GM18868 (cell line): ENCODE results near the gene CUL1.

Source experiments
- ATAC-seq: cut with Tn5 transposase; IDR thresholded peaks from one replicate; pipeline ENCODE4 v1.9.1; 2021; ENCODE audit warnings: mild to moderate bottlenecking, moderate library complexity; ENCODE audit not compliant: unreplicated experiment

CUL1 gene

DNA sequence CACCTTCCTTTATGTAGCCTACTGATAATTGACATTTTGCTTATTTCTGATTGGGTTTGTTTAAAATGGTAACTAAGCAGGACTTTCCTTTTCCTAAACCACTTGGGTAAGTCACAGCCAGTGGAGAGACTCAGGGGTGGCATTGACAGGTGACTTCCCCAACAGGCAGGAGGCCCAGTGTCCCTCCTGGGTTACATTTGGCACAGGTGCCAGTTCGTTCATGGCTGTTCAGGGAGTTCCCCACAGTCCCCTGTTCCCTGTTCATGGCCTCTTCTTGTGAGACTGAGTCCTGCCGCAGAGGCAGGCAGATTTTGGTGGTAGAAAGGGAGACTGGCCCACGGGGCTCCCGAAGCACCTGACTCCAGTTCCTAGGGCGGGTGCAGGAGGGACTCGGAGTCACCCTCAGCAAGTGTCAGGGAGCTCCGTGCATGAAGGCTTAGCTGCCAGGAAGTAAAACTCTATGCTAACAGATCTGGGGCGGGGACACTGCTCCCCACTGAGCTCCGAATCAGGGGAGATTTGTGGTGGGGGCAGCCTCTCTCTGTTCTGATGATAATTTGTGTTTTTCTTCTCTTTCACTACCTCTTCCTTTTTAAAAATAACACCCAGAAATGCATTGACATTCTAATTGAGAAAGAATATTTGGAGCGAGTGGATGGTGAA, 101.3 kb downstream of the CUL1 start:
- ATAC-seq = no peak

DNA sequence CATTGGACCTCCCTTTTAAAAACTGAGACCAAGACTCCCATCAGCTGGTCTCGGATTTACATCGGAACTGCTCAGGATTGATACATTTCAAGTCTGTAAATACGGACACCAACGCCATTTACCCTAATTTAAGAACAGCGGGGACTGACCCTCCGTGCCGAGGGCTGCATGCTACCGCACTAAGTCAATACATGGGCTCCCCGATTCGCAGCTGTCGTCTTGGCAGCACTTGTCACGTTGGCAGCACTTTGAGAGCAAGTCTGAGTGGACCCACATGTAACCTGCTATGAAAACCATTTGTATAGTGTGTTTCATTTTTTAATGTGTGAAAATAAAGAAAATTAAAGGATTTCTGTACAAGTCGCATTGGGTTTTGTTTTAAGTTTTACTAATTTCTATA, 102.0 kb downstream of the CUL1 start:
- no peak for ATAC-seq

DNA sequence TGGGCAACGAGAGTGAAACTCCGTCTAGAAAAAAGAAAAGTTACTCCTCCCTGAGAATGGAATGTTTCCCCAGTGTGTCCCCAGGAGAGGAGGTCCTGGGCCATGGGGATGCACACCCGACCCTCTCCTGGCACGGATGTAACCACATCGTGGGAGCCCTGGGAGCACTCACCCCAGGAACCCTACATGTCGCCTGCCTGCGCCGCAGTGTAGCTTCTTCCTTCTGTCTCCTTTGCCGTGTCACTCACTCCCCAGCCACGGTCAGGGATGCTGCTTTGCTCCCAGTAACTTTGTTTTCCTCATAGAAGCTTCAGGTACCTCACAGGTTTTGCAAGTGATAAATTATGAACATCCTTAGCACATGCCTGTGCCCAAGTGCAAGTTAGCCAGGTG, 103.4 kb downstream of the CUL1 start:
- no peak for ATAC-seq

DNA sequence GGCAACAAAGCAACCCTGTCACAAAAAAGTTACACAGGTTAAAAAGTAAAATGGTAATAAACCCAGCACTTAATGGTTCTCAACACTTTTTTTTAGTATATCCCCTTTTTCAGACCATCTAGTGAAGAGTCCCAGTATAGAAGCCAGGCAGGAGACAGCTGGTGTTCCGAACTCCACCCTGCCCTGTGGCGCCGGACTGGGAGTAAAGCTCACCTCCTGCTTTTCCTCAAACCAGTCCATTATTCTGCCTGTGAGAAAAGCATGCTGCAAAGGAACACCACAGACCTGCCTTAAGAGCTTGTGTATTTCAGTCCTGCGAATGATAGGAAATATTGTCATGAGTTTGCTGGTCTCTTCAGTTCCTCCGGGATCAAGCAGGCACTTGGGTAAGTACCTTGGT, 104.4 kb downstream of the CUL1 start:
- no peak for ATAC-seq

DNA sequence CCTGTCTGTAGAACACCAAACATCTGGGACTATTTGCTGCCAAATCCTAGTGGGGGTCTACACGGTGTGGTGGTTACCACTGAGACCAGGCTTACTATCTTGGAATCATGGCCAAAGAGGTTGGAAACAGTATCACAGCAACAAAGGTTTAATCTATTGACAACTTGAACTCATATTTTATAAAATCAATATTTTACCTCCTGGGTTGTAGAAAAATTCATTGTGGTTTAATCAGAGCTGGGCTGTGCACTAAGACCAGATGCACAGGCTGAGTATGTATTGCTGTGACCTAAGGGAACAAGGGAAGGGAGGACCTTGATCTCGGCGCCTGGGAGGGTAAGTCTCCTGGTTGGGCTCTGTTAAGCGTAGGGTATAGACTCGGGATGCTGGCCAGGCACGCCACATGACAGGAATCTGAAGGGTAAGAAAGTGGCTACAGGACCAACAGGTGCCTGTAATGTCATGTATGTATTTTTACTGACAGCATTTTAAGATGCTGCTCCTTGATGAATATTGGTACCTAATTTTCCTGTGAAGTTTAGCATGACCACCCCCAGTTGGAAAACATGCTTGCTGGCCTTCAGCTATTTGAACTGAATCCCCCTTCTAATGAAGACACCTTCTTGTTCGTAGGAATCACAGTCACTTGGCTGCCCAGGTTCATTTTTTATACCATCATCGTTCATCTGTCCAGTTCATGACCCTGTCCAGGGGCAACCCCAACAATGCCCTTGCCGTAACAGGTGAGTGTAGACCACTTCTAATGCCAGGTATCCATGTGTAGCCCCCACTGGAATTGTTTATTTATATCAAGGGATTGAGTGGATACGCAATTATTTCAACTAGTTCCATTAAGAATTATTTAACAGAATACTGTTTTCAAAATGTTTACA, 105.9 kb downstream of the CUL1 start:
- ATAC-seq = no peak

DNA sequence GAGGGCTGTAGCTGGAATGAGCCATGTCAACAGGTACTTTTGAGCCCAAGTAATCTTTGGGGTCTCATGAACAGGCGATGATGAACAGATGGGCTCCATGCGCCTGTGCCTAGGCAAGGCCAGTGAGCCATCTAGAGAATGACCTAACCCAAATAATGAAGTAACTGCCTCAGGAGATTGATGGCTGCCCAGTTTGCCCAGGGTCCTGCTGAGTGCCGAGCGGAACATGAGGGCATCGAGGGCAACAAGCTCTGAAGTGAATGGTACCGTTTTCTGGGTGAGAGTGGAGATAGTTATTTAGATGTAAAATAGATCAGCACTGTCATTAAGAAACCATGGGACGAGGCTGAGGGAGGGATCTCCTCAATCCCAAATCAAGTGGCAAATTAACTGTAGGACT, 107.5 kb downstream of the CUL1 start:
- no peak for ATAC-seq

DNA sequence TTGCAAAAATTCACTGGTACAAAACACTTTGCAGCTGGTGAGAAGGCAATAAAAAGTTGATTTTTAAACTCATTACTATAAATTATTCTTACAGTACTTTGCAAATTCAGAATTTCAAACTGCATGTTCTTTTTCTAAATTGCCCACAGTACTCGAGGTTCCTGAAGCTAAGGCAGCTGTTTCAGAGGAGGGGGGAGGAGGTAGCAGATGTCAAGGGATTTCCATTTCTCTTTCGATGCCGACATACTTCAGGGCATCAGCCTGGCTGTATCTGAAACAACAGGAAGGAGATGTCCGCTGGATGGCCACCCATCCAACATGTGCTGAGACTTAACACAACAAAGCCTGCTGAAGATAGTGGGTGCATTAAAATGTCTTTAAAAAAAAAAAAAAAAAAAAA, 108.7 kb downstream of the CUL1 start:
- no peak for ATAC-seq

DNA sequence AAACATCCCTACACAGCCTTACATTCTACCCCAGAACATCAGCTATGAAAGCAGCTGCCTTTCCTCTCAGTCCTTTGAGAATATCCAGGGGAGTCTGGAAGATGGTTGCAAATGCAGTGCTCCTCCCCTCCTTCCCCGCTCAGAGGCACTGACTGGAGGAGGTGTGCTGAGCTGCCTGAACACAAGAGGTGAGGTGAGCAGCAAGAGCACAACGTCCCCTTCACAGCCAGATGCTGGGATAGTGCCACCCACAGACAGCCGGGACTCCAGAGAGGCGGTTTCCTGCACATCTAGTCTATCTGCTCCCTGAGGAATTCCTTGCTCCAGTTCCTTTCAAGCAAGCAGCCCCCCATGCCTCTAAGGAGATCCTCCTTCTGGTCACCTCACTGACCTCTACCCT, 111.2 kb downstream of the CUL1 start:
- no peak for ATAC-seq

DNA sequence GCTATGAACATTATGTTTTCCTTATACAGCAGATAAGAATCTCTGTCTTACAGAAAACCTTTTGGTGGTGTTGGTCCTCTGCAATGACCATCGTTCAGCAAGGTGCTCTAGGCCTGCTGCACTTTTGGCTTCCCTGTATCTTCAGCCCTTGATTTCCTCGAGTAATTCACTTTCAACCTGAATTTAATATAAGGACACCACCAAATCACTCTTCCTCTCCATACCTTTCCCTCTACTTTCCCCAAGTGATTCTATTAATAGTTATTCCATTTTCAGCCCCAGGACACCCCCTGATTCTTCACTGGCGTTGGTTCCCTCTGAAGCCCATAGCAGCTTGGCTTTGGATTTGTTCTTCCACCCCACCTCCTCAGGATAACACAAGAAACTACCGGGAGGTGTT, 113.2 kb downstream of the CUL1 start:
- no peak for ATAC-seq

DNA sequence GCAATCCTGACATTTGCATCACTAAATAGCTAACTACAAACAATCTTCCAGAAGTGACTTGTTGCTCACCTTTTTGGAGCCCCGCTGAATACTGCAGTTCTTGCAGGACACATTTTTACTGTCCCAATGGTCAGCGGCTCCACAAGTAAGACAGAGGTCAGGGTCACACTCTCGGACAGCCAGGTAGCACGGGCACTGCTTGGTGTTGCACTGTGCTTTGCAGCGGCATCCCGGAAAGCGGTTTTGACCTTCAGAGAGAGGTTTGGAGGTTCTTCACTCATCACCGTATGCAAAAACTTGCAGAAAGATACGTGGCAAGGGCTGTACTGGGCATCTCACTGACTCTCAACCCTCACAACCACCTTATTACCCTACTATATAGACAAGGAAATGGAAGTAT, 115.2 kb downstream of the CUL1 start:
- ATAC-seq = no peak

DNA sequence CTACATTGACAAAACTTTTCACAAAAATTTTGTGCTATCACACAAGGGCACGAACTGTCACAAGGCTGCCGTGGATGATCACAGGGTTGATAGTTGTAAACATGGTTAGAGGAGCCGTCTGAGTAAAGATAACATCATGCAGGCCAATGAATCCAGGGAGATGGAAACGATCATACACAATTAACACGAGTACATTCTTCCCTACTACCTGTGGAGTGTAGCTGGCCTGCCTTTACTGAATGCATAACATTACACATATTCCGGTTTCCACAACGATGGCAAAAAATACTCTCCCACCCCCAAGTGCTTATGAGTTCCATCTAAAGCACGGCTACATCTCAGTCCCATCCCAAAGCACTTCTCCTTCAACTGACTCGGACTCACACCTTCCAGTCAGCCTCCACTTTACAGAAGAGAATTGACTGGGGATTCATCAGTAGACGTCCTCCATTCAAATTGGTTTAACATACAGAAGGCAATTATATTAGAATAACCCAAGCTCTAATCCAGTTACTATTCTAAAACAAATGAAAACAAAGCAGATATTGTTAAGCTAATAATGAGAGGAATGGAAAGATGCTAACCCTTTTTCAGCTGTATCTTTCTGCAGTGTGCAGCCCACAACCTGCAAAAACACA, 116.3 kb downstream of the CUL1 start:
- no peak for ATAC-seq

DNA sequence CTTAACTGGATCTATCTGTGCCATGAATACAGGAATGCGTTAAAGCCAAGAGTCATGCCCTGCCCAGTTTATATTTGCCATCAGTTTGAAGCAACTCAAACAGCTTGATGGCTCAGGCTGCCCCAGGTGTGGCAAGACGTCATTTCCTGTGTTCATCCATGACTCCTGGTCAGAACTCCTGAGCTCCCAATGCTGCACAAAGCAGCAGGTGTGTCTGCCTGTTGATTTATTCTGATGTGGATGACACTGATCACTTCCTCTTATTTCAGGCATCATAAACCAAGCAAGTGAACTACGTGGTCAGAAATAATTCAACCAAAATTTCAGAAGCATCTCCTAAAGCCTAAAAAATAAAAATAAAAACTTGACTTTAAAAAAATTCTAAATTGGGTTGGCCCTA, 116.9 kb downstream of the CUL1 start:
- no peak for ATAC-seq

DNA sequence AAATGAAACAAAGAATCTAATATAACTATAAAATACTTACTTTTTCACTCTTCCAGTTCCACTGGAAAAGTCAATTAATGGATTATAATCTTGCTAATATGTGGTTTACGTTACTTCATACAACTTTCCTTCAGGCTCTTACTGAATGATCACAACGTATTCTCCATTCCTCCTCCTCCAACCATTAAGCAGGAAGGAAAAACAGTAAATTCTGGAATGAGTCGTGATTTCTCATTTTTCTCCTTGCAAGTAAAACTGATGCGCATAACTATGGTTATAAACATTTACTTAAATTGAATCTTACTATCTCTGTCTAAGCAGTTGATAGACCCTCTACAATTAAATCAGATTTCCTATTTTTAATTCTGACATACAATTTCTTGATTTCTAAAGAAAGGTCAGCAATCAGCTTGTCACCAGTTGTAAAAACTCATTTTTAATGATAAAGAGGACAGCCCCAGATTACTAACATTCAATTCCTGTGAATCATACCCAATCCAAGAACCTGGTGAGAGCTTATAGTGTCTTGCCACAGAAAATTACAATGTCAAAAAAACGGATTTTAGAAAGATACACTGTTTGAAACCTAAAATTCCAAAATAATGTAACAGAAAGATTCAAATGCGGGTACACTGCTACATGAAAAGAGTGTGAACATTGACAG, 121.1 kb downstream of the CUL1 start:
- ATAC-seq = no peak

DNA sequence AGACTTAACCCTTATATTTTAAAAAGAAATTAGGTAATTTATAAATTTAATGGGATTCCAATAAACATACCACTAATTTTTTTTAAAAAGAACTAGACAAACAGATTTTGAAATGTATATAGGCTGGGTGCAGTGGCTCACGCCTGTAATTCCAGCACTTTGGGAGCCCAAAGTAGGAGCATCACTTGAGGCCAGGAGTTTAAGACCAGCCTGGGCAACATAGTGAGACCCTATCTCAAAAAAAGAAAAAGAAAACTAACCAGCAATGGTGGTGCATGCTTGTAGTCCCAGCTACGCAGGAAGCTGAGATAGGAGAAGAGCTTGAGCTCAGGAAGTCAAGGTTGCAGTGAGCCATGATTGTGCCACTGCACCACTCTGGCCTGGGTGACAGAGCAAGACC, 122.7 kb downstream of the CUL1 start:
- ATAC-seq = no peak

DNA sequence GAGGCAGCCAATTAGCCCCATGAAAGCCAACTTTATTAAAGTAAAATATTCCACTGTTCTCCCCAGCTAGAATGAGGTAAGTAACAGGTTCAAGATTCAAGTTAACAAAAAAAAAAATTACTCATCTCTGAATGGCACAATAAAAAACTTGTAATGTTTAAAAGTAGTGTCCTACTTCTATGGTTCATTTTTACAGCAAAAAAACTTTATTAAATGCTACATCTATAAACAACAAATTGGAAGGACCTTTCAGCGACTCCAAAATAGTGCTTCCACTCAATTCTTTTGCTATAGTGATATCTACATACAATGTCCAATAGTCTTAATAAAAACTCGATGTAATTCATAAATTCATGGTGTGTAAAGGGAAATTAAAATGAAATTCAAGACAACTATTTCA, 126.2 kb downstream of the CUL1 start:
- no peak for ATAC-seq

DNA sequence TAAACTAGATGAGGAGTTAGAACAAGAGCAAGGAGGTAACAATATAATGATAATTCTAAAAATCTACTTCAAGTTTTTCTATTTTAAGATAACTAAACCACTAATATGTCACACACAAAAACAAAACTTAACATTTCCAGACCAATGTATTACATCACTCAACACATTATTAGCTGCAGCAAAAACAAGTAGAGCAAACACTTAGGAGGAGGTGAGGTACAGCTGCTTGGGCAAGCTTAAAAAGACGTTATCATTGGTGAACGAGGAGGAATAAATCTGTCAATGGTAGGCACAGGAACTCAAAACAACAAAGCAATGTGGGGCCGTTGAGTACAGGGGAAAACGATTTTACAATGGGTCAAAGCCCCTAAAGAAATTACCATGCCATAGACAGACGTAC, 126.6 kb downstream of the CUL1 start:
- no peak for ATAC-seq

DNA sequence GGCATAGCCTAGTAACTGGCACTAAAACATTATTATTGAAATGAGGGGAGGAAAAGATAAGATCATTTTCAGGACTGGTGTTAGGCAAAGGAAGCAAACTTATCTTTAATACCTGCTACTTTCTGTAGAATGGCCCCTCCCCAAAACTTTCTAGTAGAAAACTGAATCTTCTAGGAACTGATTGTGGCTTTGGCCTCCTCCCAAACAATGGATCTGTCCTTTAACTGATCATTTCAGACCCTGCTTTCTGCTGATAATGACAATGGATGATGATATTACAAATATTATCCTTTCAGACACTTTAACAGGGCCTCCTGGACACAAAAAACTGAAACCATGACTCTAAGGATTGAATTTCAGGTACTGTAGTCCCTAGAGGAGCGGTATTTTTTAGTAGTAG, 130.3 kb downstream of the CUL1 start:
- no peak for ATAC-seq

DNA sequence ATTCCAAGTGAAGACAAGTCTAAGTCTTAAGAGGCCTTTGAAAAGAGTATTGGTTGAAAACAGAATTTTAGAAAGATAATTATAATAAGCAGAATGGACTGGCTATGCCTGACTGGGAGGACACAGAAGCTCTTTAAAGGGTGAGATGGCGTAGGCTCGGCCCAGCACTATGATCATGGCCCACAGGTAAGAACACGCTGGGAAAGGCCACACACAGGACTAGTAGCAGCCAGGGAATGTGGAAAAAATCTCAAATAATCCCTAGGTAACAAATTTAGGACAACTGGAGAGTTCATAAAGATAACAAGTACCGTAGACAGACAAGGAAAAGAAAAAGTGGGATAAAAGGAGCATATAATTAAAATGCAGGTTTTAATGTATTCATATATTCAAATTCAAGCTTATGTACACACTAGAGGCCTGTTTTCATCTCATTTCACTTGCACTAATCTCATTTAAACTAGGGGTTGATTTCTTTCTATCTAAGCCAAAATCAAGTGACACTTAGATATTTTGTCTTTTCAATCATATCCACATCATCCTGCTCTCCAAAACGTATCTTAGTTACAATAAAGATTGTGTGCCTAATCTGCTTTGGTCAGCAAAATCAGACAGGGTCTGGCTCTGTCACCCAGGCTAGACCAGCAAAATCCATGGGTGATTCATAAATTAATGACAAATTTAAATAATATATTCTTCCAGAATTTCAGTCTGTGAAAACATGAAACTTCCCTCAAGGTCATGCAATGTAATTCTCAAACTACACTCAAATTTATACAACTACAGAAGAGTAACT, 132.4 kb downstream of the CUL1 start:
- no peak for ATAC-seq

DNA sequence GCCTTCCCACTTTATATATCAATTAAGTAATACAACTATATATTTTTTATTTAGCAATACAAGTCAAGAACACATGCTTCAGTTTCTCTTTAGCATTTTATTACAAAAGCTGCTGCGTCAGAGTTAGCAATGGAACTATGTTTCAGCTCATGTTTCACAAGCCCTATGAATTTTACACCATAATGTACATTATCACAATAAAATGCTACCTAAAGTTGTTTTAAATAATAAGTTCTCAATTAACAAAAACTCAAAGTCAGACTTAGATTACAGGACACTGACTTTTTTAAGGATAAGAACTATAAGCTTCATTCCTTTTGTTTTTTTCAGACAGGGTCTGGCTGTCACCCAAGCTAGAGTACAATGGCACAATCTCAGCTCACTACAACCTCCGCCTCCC, 133.1 kb downstream of the CUL1 start:
- ATAC-seq = no peak

DNA sequence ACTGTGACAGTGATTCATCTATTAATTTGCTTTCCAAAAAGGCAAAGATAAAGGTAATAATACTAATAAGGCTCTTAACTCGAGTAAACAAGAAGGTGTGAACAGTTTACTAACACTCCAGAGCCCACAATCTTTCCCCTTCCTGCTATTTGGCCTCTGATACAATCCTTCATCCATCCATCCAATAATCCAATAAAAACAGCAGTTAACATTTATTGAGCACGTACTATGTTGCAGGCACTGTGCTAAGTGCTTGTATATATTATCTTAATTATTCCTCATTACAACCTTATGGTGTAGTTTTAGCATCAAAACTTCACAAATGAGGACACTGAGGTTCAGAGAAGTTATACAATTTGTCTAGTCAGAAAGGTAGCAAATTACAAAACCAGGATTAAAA, 135.9 kb downstream of the CUL1 start:
- no peak for ATAC-seq

DNA sequence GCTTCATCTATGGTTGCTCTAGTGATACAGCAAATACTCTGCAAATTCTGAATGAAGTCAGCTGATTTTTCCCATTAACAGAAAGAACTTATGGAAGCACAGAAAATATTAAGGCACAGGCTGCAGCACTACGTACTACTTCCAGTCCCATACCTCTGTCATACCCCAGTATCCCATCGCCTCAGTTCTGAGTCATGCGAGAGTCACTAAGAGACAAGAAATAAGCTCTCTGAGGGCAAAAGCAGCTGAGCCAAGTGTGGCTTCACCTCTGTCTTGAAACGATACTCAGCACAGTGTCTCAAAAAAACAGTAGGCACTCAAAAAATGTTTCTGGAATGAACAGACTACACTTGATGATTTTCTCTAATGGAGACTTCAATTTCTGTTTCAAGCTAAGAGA, 137.2 kb downstream of the CUL1 start:
- no peak for ATAC-seq
